ENCODE data around the gene C20orf173. TPM values are rescaled to one million over a fixed set of nuclear protein-coding genes. Genes with fewer than 3 reads are reported as not detected.

The C20orf173 gene
- total RNA-seq, 1 donor from 2014 or later: not detected

GRCh38 chr20:35515341-35515740 lies 14.1 kb downstream of the C20orf173 start:
- Mint-ChIP-seq H3K36me3 (ENCODE audit: insufficient read depth) (peaks cover 4% of the 10 kb centered on the region), H3K4me3 (ENCODE audit: low read depth) (no peak overlapping the region), H3K27ac (no peak overlapping the region), H3K9me3 (ENCODE audit: low read depth) (no peaks in the 10 kb centered on the region), H3K27me3 (no peaks in the 10 kb centered on the region), H3K4me1 (ENCODE audit: low read depth) (peaks cover 3% of the 10 kb centered on the region)
- no peak for DNase-seq (ENCODE audit: low spot score, unreplicated experiment)
- TF ChIP-seq CTCF (IDR thresholded peaks at IDR 0.05; ENCODE audit: unreplicated experiment): no peak

- no peak for TF ChIP-seq CTCF (IDR thresholded peaks at IDR 0.05; ENCODE audit: unreplicated experiment)
- DNase-seq (ENCODE audit: low spot score, unreplicated experiment): no peak
- H3K36me3 Mint-ChIP-seq (ENCODE audit: insufficient read depth): peaks cover 5% of the 10 kb centered on the region
- H3K4me1 Mint-ChIP-seq (ENCODE audit: low read depth): peaks cover 3% of the 10 kb centered on the region
- H3K4me3 Mint-ChIP-seq (ENCODE audit: low read depth): no peak overlapping the region
- no peaks in the 10 kb centered on the region for H3K27me3 Mint-ChIP-seq
- peak overlapping the region; percentile 24 for H3K27ac Mint-ChIP-seq
- H3K9me3 Mint-ChIP-seq (ENCODE audit: low read depth): no peaks in the 10 kb centered on the region
Measured at GRCh38 chr20:35514371-35514932, 15.0 kb downstream of the C20orf173 start.

GRCh38 chr20:35511814-35512420 lies 17.5 kb downstream of the C20orf173 start:
- no peaks in the 10 kb centered on the region for H3K9me3 Mint-ChIP-seq (ENCODE audit: low read depth)

GRCh38 chr20:35510951-35511735 lies 18.3 kb downstream of the C20orf173 start:
- no peak overlapping the region for H3K27ac Mint-ChIP-seq
- H3K4me3 Mint-ChIP-seq (ENCODE audit: low read depth): no peak overlapping the region
- H3K36me3 Mint-ChIP-seq (ENCODE audit: insufficient read depth): peaks cover 8% of the 10 kb centered on the region
- no peaks in the 10 kb centered on the region for H3K9me3 Mint-ChIP-seq (ENCODE audit: low read depth)
- no peaks in the 10 kb centered on the region for H3K27me3 Mint-ChIP-seq
- no peak for TF ChIP-seq CTCF (IDR thresholded peaks at IDR 0.05; ENCODE audit: unreplicated experiment)
- H3K4me1 Mint-ChIP-seq (ENCODE audit: low read depth): no peaks in the 10 kb centered on the region
- no peak for DNase-seq (ENCODE audit: low spot score, unreplicated experiment)

More at GRCh38 chr20:35511814-35512420, 17.5 kb downstream of the C20orf173 start:
- Mint-ChIP-seq H3K27me3 (no peaks in the 10 kb centered on the region), H3K4me1 (ENCODE audit: low read depth) (no peaks in the 10 kb centered on the region), H3K4me3 (ENCODE audit: low read depth) (no peak overlapping the region), H3K36me3 (ENCODE audit: insufficient read depth) (peaks cover 6% of the 10 kb centered on the region), H3K27ac (no peak overlapping the region)
- peak; percentile 61 for TF ChIP-seq CTCF (IDR thresholded peaks at IDR 0.05; ENCODE audit: unreplicated experiment)
- no peak for DNase-seq (ENCODE audit: low spot score, unreplicated experiment)

GRCh38 chr20:35508493-35509218 lies 20.8 kb downstream of the C20orf173 start:
- Mint-ChIP-seq H3K27ac (no peak overlapping the region), H3K9me3 (ENCODE audit: low read depth) (no peaks in the 10 kb centered on the region), H3K4me1 (ENCODE audit: low read depth) (no peaks in the 10 kb centered on the region), H3K4me3 (ENCODE audit: low read depth) (no peak overlapping the region), H3K27me3 (no peaks in the 10 kb centered on the region), H3K36me3 (ENCODE audit: insufficient read depth) (peaks cover 14% of the 10 kb centered on the region)
- no peak for TF ChIP-seq CTCF (IDR thresholded peaks at IDR 0.05; ENCODE audit: unreplicated experiment)
- no peak for DNase-seq (ENCODE audit: low spot score, unreplicated experiment)
